ENCODE data around the gene NOX3.

The NOX3 gene

GRCh38 chr6:155409391-155409790 lies 46.2 kb downstream of the NOX3 start:
- no peak overlapping the region for H3K4me3 ChIP-seq (replicated peaks; ENCODE audit: low read depth, low read length)
- DNase-seq (ENCODE audit: extremely low read depth, insufficient read length), result no peak
- no peak for TF ChIP-seq CTCF (IDR thresholded peaks at IDR 0.05; ENCODE audit: insufficient read depth, low read length, poor library complexity, severe bottlenecking)
- H3K27me3 ChIP-seq (replicated peaks; ENCODE audit: control insufficient read depth, insufficient read depth, low read length), result no peaks in the 10 kb centered on the region
- no peaks in the 10 kb centered on the region for H3K36me3 ChIP-seq (ENCODE audit: control insufficient read depth, insufficient read depth, low read length)

GRCh38 chr6:155408981-155409380 lies 46.7 kb downstream of the NOX3 start:
- no peak for TF ChIP-seq CTCF (IDR thresholded peaks at IDR 0.05; ENCODE audit: insufficient read depth, low read length, poor library complexity, severe bottlenecking)
- H3K27me3 ChIP-seq (replicated peaks; ENCODE audit: control insufficient read depth, insufficient read depth, low read length), result no peaks in the 10 kb centered on the region
- H3K4me3 ChIP-seq (replicated peaks; ENCODE audit: low read depth, low read length), result no peak overlapping the region
- no peak for DNase-seq (ENCODE audit: extremely low read depth, insufficient read length)
- no peaks in the 10 kb centered on the region for H3K36me3 ChIP-seq (ENCODE audit: control insufficient read depth, insufficient read depth, low read length)

GRCh38 chr6:155408231-155408630 lies 47.4 kb downstream of the NOX3 start:
- H3K27me3 ChIP-seq (replicated peaks; ENCODE audit: control insufficient read depth, insufficient read depth, low read length), result no peaks in the 10 kb centered on the region
- no peak for TF ChIP-seq CTCF (IDR thresholded peaks at IDR 0.05; ENCODE audit: insufficient read depth, low read length, poor library complexity, severe bottlenecking)
- H3K36me3 ChIP-seq (ENCODE audit: control insufficient read depth, insufficient read depth, low read length), result no peaks in the 10 kb centered on the region
- no peak for DNase-seq (ENCODE audit: extremely low read depth, insufficient read length)
- no peak overlapping the region for H3K4me3 ChIP-seq (replicated peaks; ENCODE audit: low read depth, low read length)

GRCh38 chr6:155406801-155407200 lies 48.8 kb downstream of the NOX3 start:
- H3K36me3 ChIP-seq (ENCODE audit: control insufficient read depth, insufficient read depth, low read length), result no peaks in the 10 kb centered on the region
- TF ChIP-seq CTCF (IDR thresholded peaks at IDR 0.05; ENCODE audit: insufficient read depth, low read length, poor library complexity, severe bottlenecking), result no peak
- no peak for DNase-seq (ENCODE audit: extremely low read depth, insufficient read length)
- H3K4me3 ChIP-seq (replicated peaks; ENCODE audit: low read depth, low read length), result no peak overlapping the region
- H3K27me3 ChIP-seq (replicated peaks; ENCODE audit: control insufficient read depth, insufficient read depth, low read length), result no peaks in the 10 kb centered on the region

GRCh38 chr6:155404937-155405336 lies 50.7 kb downstream of the NOX3 start:
- Histone ChIP-seq H3K27me3 (replicated peaks; ENCODE audit: control insufficient read depth, insufficient read depth, low read length) (no peaks in the 10 kb centered on the region), H3K4me3 (replicated peaks; ENCODE audit: low read depth, low read length) (no peak overlapping the region), H3K36me3 (ENCODE audit: control insufficient read depth, insufficient read depth, low read length) (no peaks in the 10 kb centered on the region)
- DNase-seq (ENCODE audit: extremely low read depth, insufficient read length), result no peak
- TF ChIP-seq CTCF (IDR thresholded peaks at IDR 0.05; ENCODE audit: insufficient read depth, low read length, poor library complexity, severe bottlenecking), result no peak

GRCh38 chr6:155402656-155403304 lies 52.9 kb downstream of the NOX3 start:
- no peak overlapping the region for H3K4me3 ChIP-seq (replicated peaks; ENCODE audit: low read depth, low read length)
- TF ChIP-seq CTCF (IDR thresholded peaks at IDR 0.05; ENCODE audit: insufficient read depth, low read length, poor library complexity, severe bottlenecking), result no peak
- DNase-seq (ENCODE audit: extremely low read depth, insufficient read length), result no peak

More at GRCh38 chr6:155402656-155403304, 52.9 kb downstream of the NOX3 start:
- Histone ChIP-seq H3K27me3 (replicated peaks; ENCODE audit: control insufficient read depth, insufficient read depth, low read length) (no peaks in the 10 kb centered on the region), H3K36me3 (ENCODE audit: control insufficient read depth, insufficient read depth, low read length) (no peaks in the 10 kb centered on the region)
